Choroid plexus epithelial cell (primary cell): ENCODE measurements around the gene FAM83F.

Experiments
- DNase-seq: peaks from one replicate; pipeline ENCODE4 v3.0.0-alpha.2; 2010; ENCODE audit warnings: low read depth
- H3K4me3 ChIP-seq: 2 replicates; pipeline ENCODE4 v1.5.1; 2011; ENCODE audit warnings: low read depth, mild to moderate bottlenecking, control low read depth, low read length, moderate library complexity
- CTCF ChIP-seq: conservative IDR thresholded peaks from 2 replicates; pipeline ENCODE4 v1.5.1; 2011; ENCODE audit warnings: low read depth, mild to moderate bottlenecking, control low read depth, inconsistent platforms, low read length, moderate library complexity

Gene FAM83F

DNA sequence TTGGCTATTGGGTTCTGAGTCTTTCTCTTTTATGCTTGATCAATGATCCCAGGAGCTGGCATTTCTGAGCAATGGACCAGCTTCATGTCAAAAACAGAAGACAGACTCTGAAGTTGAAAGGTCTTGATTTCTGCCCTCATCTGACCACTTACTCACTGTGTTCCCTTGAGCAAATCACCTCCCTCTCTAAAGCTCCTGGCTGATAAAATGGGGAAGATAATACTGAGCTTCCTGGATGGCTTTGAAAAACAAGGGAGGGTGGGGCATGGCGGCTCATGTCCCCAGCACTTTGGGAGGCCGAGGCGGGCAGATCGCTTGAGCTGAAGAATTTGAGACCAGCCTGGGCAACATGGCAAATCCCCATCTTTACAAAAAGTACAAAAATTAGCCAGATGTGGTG is 6.4 kb downstream of the FAM83F start:
- no peak overlapping the region for H3K4me3 ChIP-seq
- no peak for TF ChIP-seq CTCF

GRCh38 chr22:40001800-40002577 is 7.2 kb downstream of the FAM83F start:
- no peak overlapping the region for H3K4me3 ChIP-seq
- DNase-seq, result no peak
- no peak for TF ChIP-seq CTCF

More for the DNA sequence above, 6.4 kb downstream of the FAM83F start:
- DNase-seq, result no peak

GRCh38 chr22:40002935-40003715 is 8.4 kb downstream of the FAM83F start:
- H3K4me3 ChIP-seq, result no peak overlapping the region
- TF ChIP-seq CTCF, result no peak
- DNase-seq, result no peak

GRCh38 chr22:40004836-40005235 is 10.1 kb downstream of the FAM83F start:
- no peak for DNase-seq
- no peak overlapping the region for H3K4me3 ChIP-seq
- TF ChIP-seq CTCF, result no peak

DNA sequence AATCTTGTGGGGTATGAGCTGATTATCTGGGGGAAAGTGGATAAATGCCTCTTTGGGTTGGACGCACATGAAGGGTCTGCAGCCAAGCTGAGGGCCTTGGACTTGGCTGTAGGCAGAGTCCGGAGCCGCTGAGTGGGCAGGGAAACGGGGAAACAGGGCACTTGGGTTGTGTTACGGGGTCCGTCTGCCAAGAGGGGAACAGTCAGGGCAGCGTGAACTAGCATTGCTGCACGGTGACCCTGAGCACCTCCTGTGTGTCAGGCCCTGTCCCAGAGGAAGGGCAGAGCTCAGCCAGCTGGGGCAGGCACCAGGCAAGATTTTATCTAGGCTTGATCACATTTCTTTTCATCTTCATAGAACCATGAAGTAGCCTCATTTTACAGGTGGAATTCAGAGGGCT is 11.9 kb downstream of the FAM83F start:
- no peak for TF ChIP-seq CTCF
- H3K4me3 ChIP-seq, result no peak overlapping the region
- no peak for DNase-seq

DNA sequence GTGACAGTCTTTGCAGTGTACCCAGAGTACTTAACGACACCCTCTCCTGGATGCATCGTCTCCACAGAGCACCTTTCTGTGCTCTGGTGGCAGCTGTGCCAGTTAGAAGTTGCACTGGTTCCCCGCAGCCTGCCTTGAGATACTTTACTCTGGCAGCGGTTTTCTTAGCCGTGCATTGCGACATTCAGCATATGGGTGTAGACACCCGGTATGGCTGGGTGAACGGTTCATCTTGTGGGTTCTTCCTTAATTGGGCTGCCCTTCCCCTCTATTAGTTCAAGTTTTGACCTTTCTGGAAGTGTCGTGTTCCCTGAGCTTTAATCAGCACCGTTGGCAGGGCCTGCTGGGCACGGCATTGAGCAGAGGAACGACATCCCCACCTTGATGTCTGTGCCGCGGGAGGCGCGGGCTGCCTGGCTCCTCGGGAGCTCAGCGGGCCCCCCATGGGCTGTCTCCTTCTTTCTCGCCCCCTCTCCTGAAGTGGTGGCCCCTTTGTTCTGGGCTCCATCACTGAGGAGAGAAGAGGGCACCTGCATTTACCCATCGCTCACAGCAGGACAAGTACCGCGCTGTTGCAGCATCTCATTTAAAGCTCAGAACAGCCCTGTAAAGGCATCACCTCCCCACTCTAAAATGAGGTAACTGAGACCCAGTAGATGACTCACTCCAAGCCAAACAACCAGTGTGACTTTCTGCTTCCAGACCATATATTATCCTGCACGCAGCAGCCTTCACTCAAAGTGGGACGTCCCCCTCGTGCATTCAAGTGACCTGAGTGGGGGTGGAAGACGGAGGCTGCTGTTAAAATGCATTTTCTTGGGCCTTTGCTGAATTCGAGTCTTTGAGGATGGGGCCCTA is 13.3 kb downstream of the FAM83F start:
- TF ChIP-seq CTCF, result no peak
- no peak for DNase-seq
- no peak overlapping the region for H3K4me3 ChIP-seq
